Aorta (tissue), 5 donors: Measurements from ENCODE around the gene PKD1. TPM values are rescaled to one million over a fixed set of nuclear protein-coding genes. Genes with fewer than 3 reads are reported as not detected.

Experiments used
- ATAC-seq: fragments of 200-7000 bp; cut with Tn5 transposase; one replicate; pipeline ENCODE4 v1.9.1; 2022; ENCODE audit warnings: moderate library complexity; ENCODE audit not compliant: low FRiP score
- DNase-seq, 2 donors: peaks; one replicate each; pipeline ENCODE4 v3.0.0-alpha.2; 2020
- H3K27ac ChIP-seq, 2 donors: one replicate each; pipeline ENCODE4 v1.5.1; 2013; ENCODE audit warnings: low read length in 2 of 2, mild to moderate bottlenecking in 2 of 2, moderate library complexity in 2 of 2, control low read depth in 1 of 2, inconsistent platforms in 1 of 2, low read depth in 1 of 2
- H3K27me3 ChIP-seq, 2 donors: one replicate each; pipeline ENCODE4 v1.6.1; 2013; ENCODE audit warnings: control low read depth in 1 of 2, low read length in 1 of 2, mild to moderate bottlenecking in 1 of 2, moderate library complexity in 1 of 2; ENCODE audit not compliant: insufficient read depth in 2 of 2, control insufficient read depth in 1 of 2
- H3K36me3 ChIP-seq, 2 donors: one replicate each; pipeline ENCODE4 v1.6.1; 2013; ENCODE audit warnings: control low read depth in 1 of 2, low read length in 1 of 2, mild to moderate bottlenecking in 1 of 2; ENCODE audit not compliant: insufficient read depth in 2 of 2, control insufficient read depth in 1 of 2
- H3K4me1 ChIP-seq, 2 donors: one replicate each; pipeline ENCODE4 v1.6.1; 2013; ENCODE audit warnings: low read length in 2 of 2, control low read depth in 1 of 2, mild to moderate bottlenecking in 1 of 2, moderate library complexity in 1 of 2; ENCODE audit not compliant: insufficient read depth in 2 of 2, control insufficient read depth in 1 of 2
- H3K4me3 ChIP-seq, 2 donors: one replicate each; pipeline ENCODE4 v1.5.1; 2013; ENCODE audit warnings: low read length in 2 of 2, control low read depth in 1 of 2, mild to moderate bottlenecking in 1 of 2
- H3K9me3 ChIP-seq: one replicate; pipeline ENCODE4 v1.6.1; 2013; ENCODE audit warnings: mild to moderate bottlenecking, low read length; ENCODE audit not compliant: control insufficient read depth
- whole genome bisulfite sequencing, 2 donors: extraction: QIAGEN DNeasy Blood & Tissue Kit; methylation state at CpG; one replicate each; pipeline ENCODE4 v1.1.7; 2013; 5-methylcytosine and 5-hydroxymethylcytosine counted together
- intact Hi-C, 2 donors: fragments of 100-400 bp; cut with DNase I; formaldehyde crosslinking; loops; one replicate each; pipeline versions ENCODE4 v1.14.2 to v1.15.0; 2022
- polyA plus RNA-seq, 2 donors: library from polyadenylated mRNA; stranded (reverse); fragments of 200-250 nt; gene quantifications; one replicate each; pipeline ENCODE4 v1.2.3, GENCODE V29; 2013
- total RNA-seq, 2 donors: library from RNA; stranded (reverse); fragmentation: NEBNext Ultra II Directional; extraction: Animal tissue kit (Norgen Biotek cat#: 25700); gene quantifications; one replicate each; pipeline ENCODE4 v1.2.1, GENCODE V29; 2021
- donor health status: healthy with polysubstance abuse.
- donor health status: Bipolar disorder and iron deficiency.
- donor health status: DM: no; HTN: no; CAD: no.
- donor health status: DM: no; HTN: no; CAD: no.
- donor health status: DM: yes; HTN: yes; CAD: no.

Gene PKD1
- total and polyA plus RNA-seq, 4 donors, result 42.8 to 337 (median 297) TPM

- Histone ChIP-seq H3K36me3 (peaks cover 0 to 2% of the 10 kb centered on the region in 2 donors), H3K9me3 (no peaks in the 10 kb centered on the region), H3K4me1 (no peaks in the 10 kb centered on the region), H3K27me3 (no peaks in the 10 kb centered on the region), H3K4me3 (no peak overlapping the region), H3K27ac (no peak overlapping the region)
- WGBS, 2 donors, result 88 to 90% methylated on average over 35 of the region's 35 CpGs
- intact Hi-C loops, result no loop called here
- DNase-seq (no peak), ATAC-seq (no peak)
These were observed 54.3 kb downstream of the PKD1 start for GRCh38 chr16:2081201-2082084.

DNA sequence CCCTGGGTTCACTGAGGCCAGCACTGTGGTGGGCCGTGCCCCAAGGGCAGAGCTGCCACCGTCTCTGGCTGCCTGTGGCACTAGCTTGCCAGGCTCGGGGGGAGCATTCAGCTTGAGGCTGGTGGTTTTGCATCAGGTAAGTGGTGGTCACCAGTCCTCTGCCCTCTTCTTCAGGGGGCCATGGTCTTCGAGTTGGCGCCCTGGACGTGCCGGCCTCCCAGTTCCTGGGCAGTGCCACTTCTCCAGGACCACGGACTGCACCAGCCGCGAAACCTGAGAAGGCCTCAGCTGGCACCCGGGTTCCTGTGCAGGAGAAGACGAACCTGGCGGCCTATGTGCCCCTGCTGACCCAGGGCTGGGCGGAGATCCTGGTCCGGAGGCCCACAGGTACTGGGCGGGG is 55.7 kb downstream of the PKD1 start:
- Histone ChIP-seq H3K4me1 (no peaks in the 10 kb centered on the region), H3K27me3 (no peaks in the 10 kb centered on the region), H3K27ac (no peak overlapping the region), H3K4me3 (no peak overlapping the region), H3K36me3 (peaks cover 0 to 2% of the 10 kb centered on the region in 2 donors), H3K9me3 (no peaks in the 10 kb centered on the region)
- DNase-seq (no peak), ATAC-seq (no peak)
- 92 to 94% methylated on average over 16 of the region's 16 CpGs for WGBS, 2 donors
- intact Hi-C loops, result no loop called here

DNA sequence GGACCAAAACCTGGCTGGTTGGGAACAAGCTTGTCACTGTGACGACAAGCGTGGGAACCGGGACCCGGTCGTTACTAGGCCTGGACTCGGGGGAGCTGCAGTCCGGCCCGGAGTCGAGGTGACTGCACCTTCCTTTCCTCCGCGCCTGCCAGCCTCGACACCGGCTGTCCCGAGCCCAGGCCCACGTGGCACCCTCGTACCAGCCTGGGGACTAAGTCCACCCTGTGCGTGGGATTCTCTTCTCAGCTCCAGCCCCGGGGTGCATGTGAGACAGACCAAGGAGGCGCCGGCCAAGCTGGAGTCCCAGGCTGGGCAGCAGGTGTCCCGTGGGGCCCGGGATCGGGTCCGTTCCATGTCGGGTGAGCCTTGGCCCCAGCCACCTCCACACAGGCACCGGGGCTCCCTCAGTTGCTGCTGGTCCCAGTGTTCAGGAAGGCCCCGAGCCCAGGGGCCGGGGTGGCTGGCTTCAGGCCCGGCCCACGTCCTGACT is 56.3 kb downstream of the PKD1 start:
- WGBS, 2 donors, result 92% methylated on average over 30 of the region's 30 CpGs
- Histone ChIP-seq H3K4me3 (no peak overlapping the region), H3K9me3 (no peaks in the 10 kb centered on the region), H3K27ac (no peak overlapping the region), H3K36me3 (peaks cover 0 to 2% of the 10 kb centered on the region in 2 donors), H3K4me1 (no peaks in the 10 kb centered on the region), H3K27me3 (no peaks in the 10 kb centered on the region)
- ATAC-seq, result no peak
- no peak for DNase-seq
- intact Hi-C loops, result no loop called here

DNA sequence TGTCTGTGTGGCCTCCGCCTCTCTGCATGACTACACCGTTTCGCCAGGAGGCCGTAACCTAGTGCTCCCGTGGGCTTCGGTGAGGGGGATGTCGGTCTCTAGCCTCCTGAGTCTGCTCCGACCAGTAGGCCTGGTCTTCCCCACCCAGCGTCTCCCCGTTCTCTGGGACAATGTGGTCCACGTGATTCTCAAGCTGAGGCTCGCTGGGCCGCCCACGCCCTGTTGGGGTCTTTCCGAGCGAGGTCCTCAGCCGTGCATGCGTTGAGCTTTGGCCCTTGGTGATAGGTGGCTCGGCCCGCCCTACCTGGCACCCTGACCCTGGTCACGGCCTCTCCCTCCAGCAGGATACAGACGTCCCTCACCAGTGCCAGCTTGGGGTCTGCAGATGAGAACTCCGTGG is 57.0 kb downstream of the PKD1 start:
- intact Hi-C loops, result no loop called here
- Histone ChIP-seq H3K9me3 (no peaks in the 10 kb centered on the region), H3K27me3 (no peaks in the 10 kb centered on the region), H3K36me3 (peaks cover 2 to 4% of the 10 kb centered on the region in 2 donors), H3K4me1 (no peaks in the 10 kb centered on the region), H3K4me3 (no peak overlapping the region), H3K27ac (no peak overlapping the region)
- 90 to 93% methylated on average over 23 of the region's 23 CpGs for WGBS, 2 donors
- DNase-seq, result no peak
- ATAC-seq, result no peak

GRCh38 chr16:2078096-2078495 is 57.6 kb downstream of the PKD1 start:
- DNase-seq (no peak), ATAC-seq (no peak)
- no peak overlapping the region for H3K27ac ChIP-seq
- no peaks in the 10 kb centered on the region for H3K9me3 ChIP-seq
- H3K4me1 ChIP-seq, result no peaks in the 10 kb centered on the region
- no peak overlapping the region for H3K4me3 ChIP-seq
- H3K36me3 ChIP-seq, result peaks cover 2 to 4% of the 10 kb centered on the region in 2 donors
- H3K27me3 ChIP-seq, result no peaks in the 10 kb centered on the region
- intact Hi-C loops, result no loop called here
- 94 to 96% methylated on average over 7 of the region's 7 CpGs for WGBS, 2 donors

DNA sequence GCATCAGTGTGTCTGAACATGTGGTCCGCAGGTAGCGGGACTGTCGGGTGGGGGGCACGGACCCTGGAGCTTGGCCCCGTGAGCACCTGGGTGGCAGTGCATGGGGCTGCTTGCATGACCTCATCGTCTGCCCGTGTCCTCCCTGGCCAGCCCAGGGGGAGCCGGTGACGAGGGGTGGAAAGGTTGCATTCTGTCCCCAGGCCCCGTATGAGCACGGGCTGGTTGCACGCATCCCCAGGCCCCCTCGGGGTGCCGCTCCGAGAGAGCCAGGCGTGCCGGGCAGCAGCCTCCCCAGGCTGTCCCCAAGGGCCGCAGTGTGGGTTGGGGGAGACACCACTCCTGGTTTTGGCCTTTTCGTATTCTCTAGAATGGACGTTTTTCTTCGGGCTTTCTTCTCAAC is 58.0 kb downstream of the PKD1 start:
- no peak overlapping the region for H3K27ac ChIP-seq
- intact Hi-C loops, result no loop called here
- no peak for ATAC-seq
- no peaks in the 10 kb centered on the region for H3K9me3 ChIP-seq
- WGBS, 2 donors, result 92% methylated on average over 21 of the region's 21 CpGs
- no peaks in the 10 kb centered on the region for H3K4me1 ChIP-seq
- H3K4me3 ChIP-seq, result no peak overlapping the region
- peaks cover 2 to 4% of the 10 kb centered on the region in 2 donors for H3K36me3 ChIP-seq
- H3K27me3 ChIP-seq, result no peaks in the 10 kb centered on the region
- no peak for DNase-seq

DNA sequence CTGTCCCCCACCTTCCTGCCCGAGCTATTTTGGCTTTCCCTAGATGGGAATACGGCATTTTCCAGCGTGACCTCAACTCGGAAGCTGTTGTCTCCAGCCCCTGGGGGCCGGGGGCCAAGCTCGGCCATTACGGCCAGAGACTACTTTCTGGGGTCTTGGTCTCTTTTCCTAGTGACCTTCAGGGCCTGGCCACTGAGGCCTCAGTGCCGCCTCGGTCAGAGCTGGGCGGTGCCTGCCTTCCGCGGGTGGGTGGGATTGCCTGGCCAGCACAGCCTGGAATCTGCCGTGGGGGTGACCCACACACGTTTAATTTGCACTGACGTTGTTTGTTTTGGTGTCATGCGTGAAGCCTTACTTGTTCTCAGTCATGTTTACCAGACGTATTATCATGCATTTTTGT is 58.7 kb downstream of the PKD1 start:
- ATAC-seq, result no peak
- 82 to 88% methylated on average over 17 of the region's 17 CpGs for WGBS, 2 donors
- DNase-seq, result no peak
- H3K4me3 ChIP-seq, result no peak overlapping the region
- H3K36me3 ChIP-seq, result peaks cover 2 to 4% of the 10 kb centered on the region in 2 donors
- intact Hi-C loops, result no loop called here
- no peak overlapping the region for H3K27ac ChIP-seq
- H3K27me3 ChIP-seq, result no peaks in the 10 kb centered on the region
- H3K9me3 ChIP-seq, result no peaks in the 10 kb centered on the region
- H3K4me1 ChIP-seq, result no peaks in the 10 kb centered on the region

- no peaks in the 10 kb centered on the region for H3K4me1 ChIP-seq
- peaks cover 2 to 4% of the 10 kb centered on the region in 2 donors for H3K36me3 ChIP-seq
- H3K4me3 ChIP-seq, result no peak overlapping the region
- DNase-seq (no peak), ATAC-seq (no peak)
- intact Hi-C loops, result no loop called here
- H3K9me3 ChIP-seq, result no peaks in the 10 kb centered on the region
- no peak overlapping the region for H3K27ac ChIP-seq
- H3K27me3 ChIP-seq, result no peaks in the 10 kb centered on the region
- 92 to 93% methylated on average over 28 of the region's 28 CpGs for WGBS, 2 donors
These were observed 59.4 kb downstream of the PKD1 start for GRCh38 chr16:2076072-2076865.
